GM23338 (cell line): ENCODE measurements around the gene ALDH8A1. TPM values are rescaled to one million over a fixed set of nuclear protein-coding genes. Genes with fewer than 3 reads are reported as not detected.

Experiments
- ATAC-seq: fragments of 200-7000 bp; cut with Tn5 transposase; 3 replicates; pipeline ENCODE4 v1.9.1; 2020
- DNase-seq: peaks from one replicate; pipeline ENCODE4 v3.0.0-alpha.2; 2015; ENCODE audit warnings: low spot score
- H2AFZ ChIP-seq: fragments of 200-600 bp; sonication (generic); 2 replicates; pipeline ENCODE4 v1.8.0; 2016; ENCODE audit warnings: antibody characterized with exemption, mild to moderate bottlenecking, moderate library complexity
- H3F3A ChIP-seq: fragments of 200-600 bp; sonication (generic); replicated peaks from 2 replicates; pipeline ENCODE4 v1.8.0; 2017; ENCODE audit warnings: antibody characterized with exemption, mixed run types, low read depth
- H3K27ac ChIP-seq: fragments of 200-600 bp; sonication (generic); 2 replicates; pipeline ENCODE4 v1.6.1; 2016; ENCODE audit warnings: low read depth
- H3K27me3 ChIP-seq: fragments of 200-600 bp; sonication (generic); 2 replicates; pipeline ENCODE4 v1.8.0; 2016; ENCODE audit warnings: mild to moderate bottlenecking, mixed run types, moderate library complexity; ENCODE audit not compliant: insufficient read depth
- H3K36me3 ChIP-seq: fragments of 200-600 bp; sonication (generic); 2 replicates; pipeline ENCODE4 v1.8.0; 2016; ENCODE audit warnings: mild to moderate bottlenecking; ENCODE audit not compliant: insufficient read depth
- H3K4me1 ChIP-seq: fragments of 200-600 bp; sonication (generic); 2 replicates; pipeline ENCODE4 v1.8.0; 2016; ENCODE audit warnings: mild to moderate bottlenecking, moderate library complexity; ENCODE audit not compliant: insufficient read depth
- H3K4me2 ChIP-seq: fragments of 200-600 bp; sonication (generic); 2 replicates; pipeline ENCODE4 v1.7.1; 2017; ENCODE audit warnings: mixed run types
- H3K4me3 ChIP-seq: fragments of 200-600 bp; sonication (generic); 2 replicates; pipeline ENCODE4 v1.6.1; 2016; ENCODE audit warnings: mixed run types
- H3K79me2 ChIP-seq: fragments of 200-600 bp; sonication (generic); replicated peaks from 2 replicates; pipeline ENCODE4 v1.8.0; 2017; ENCODE audit warnings: mild to moderate bottlenecking; ENCODE audit not compliant: insufficient read depth
- H3K9me2 ChIP-seq: fragments of 200-600 bp; sonication (generic); 2 replicates; pipeline ENCODE4 v1.8.0; 2017; ENCODE audit not compliant: insufficient read depth
- H4K20me1 ChIP-seq: fragments of 200-600 bp; sonication (generic); replicated peaks from 2 replicates; pipeline ENCODE4 v1.8.0; 2017; ENCODE audit warnings: mild to moderate bottlenecking; ENCODE audit not compliant: insufficient read depth
- H3K27ac Mint-ChIP-seq: 2 replicates; pipeline ENCODE4 v1.8.0; 2020; ENCODE audit warnings: inconsistent platforms, mild to moderate bottlenecking, moderate library complexity, mixed read lengths
- H3K27me3 Mint-ChIP-seq: 3 replicates; pipeline ENCODE4 v1.8.0; 2022; ENCODE audit warnings: low read depth, mild to moderate bottlenecking, moderate library complexity, mixed read lengths, inconsistent platforms; ENCODE audit not compliant: insufficient read depth, poor library complexity
- H3K36me3 Mint-ChIP-seq: 3 replicates; pipeline ENCODE4 v1.8.0; 2021; ENCODE audit warnings: low read depth, mild to moderate bottlenecking, inconsistent platforms, moderate library complexity, mixed read lengths
- H3K4me1 Mint-ChIP-seq: 3 replicates; pipeline ENCODE4 v1.8.0; 2020; ENCODE audit warnings: mild to moderate bottlenecking, inconsistent platforms, mixed read lengths
- H3K4me3 Mint-ChIP-seq: 3 replicates; pipeline ENCODE4 v1.8.0; 2021; ENCODE audit warnings: moderate library complexity, mild to moderate bottlenecking, inconsistent platforms, mixed read lengths
- H3K9me3 Mint-ChIP-seq: 3 replicates; pipeline ENCODE4 v1.8.0; 2020; ENCODE audit warnings: moderate library complexity, mild to moderate bottlenecking, inconsistent platforms, mixed read lengths
- CREB1 ChIP-seq: fragments of 250-450 bp; sonication (Bioruptor Pico); IDR thresholded peaks from 2 replicates; pipeline ENCODE4 v1.5.0; 2020; ENCODE audit warnings: low read depth, mild to moderate bottlenecking, moderate library complexity
- ETS1 ChIP-seq: IDR thresholded peaks from 2 replicates; pipeline ENCODE4 v1.6.1; 2016; ENCODE audit warnings: antibody characterized with exemption
- EZH2 ChIP-seq: fragments of 200-600 bp; sonication (generic); IDR thresholded peaks from one replicate; pipeline ENCODE4 v1.8.0; 2017; ENCODE audit warnings: antibody characterized with exemption, mild to moderate bottlenecking, low read depth; ENCODE audit not compliant: unreplicated experiment
- EZH2phosphoT487 ChIP-seq: fragments of 200-600 bp; sonication (generic); IDR thresholded peaks from one replicate; pipeline ENCODE4 v1.8.1; 2018; ENCODE audit warnings: antibody characterized with exemption; ENCODE audit not compliant: unreplicated experiment
- JUNB ChIP-seq: IDR thresholded peaks from one replicate; pipeline ENCODE4 v1.6.1; 2016; ENCODE audit warnings: antibody characterized with exemption; ENCODE audit not compliant: unreplicated experiment
- NANOG ChIP-seq: IDR thresholded peaks from 2 replicates; pipeline ENCODE4 v1.6.1; 2016; ENCODE audit warnings: antibody characterized with exemption, borderline replicate concordance
- POLR2AphosphoS5 ChIP-seq: IDR thresholded peaks from 2 replicates; pipeline ENCODE4 v1.6.1; 2016; ENCODE audit warnings: antibody characterized with exemption, low read depth
- REST ChIP-seq: IDR thresholded peaks from one replicate; pipeline ENCODE4 v1.6.1; 2018; ENCODE audit warnings: antibody characterized with exemption; ENCODE audit not compliant: unreplicated experiment
- STAT1 ChIP-seq: IDR thresholded peaks from one replicate; pipeline ENCODE4 v1.6.1; 2016; ENCODE audit warnings: antibody characterized with exemption; ENCODE audit not compliant: unreplicated experiment
- ZNF114 ChIP-seq: fragments of 250-450 bp; sonication (Bioruptor Pico); IDR thresholded peaks from 2 replicates; pipeline ENCODE4 v1.5.0; 2020; ENCODE audit warnings: mild to moderate bottlenecking, moderate library complexity
- ZNF331 ChIP-seq: fragments of 250-450 bp; sonication (Bioruptor Pico); IDR thresholded peaks from 2 replicates; pipeline ENCODE4 v1.5.0; 2020; ENCODE audit warnings: low read depth, mild to moderate bottlenecking, moderate library complexity
- ZNF462 ChIP-seq: fragments of 250-450 bp; sonication (Bioruptor Pico); IDR thresholded peaks from 2 replicates; pipeline ENCODE4 v1.5.0; 2020; ENCODE audit warnings: mild to moderate bottlenecking, moderate library complexity
- polyA plus RNA-seq: library from polyadenylated mRNA; unstranded; fragments of >200 nt; fragmentation: Nextera tagmentation; extraction: Ambion mirVana; gene quantifications from 2 replicates; pipeline ENCODE4 v1.2.1, GENCODE V29; 2016
- total RNA-seq: library from RNA; depleted of rRNA; stranded (reverse); fragments of >200 nt; shearing (Covaris generic); gene quantifications from 2 replicates; pipeline ENCODE4 v1.2.3, GENCODE V29; 2014
- TF ChIP-seq, protein P1 (sequence below), 2 experiments: fragments of 200-600 bp in 1 of 2; sonication (generic) in 1 of 2; conservative IDR thresholded peaks; 2 replicates each; pipeline versions ENCODE4 v1.5.1 to v1.6.1; 2016 to 2017; ENCODE audit warnings: antibody characterized with exemption in 2 of 2, low read depth in 2 of 2, mild to moderate bottlenecking in 2 of 2, moderate library complexity in 1 of 2

Gene ALDH8A1
- total and polyA plus RNA-seq, 2 experiments from 2014 or later = not detected

DNA sequence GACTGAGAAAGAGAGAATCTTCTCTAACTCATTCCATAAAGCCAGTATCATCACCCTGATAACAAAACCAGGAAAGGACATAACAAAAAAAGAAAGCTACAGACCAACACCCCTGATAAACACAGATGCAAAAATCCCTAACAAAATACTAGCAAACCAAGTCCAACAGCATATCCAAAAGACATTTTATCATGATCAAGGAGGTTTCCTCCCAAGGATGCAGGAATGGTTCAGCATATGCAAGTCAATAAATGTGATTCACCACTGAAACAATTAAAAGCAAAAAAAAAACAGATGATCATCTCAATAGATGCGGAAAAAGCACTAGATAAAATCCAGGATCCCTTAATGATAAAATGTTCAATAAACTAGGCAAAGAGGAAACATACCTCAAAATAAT lies 24.5 kb upstream of the ALDH8A1 start:
- no peak for DNase-seq
- H3K36me3 Mint-ChIP-seq = peaks cover 18% of the 10 kb centered on the region; the same call in 2 of the 3 replicates
- no peaks in the 10 kb centered on the region for H3K27me3 Mint-ChIP-seq
- H3K9me3 Mint-ChIP-seq = no peaks in the 10 kb centered on the region
- TF ChIP-seq POLR2AphosphoS5 = no peak
- no peak for TF ChIP-seq ETS1
- no peak for TF ChIP-seq NANOG
- TF ChIP-seq ZNF114 = no peak
- TF ChIP-seq EZH2 = no peak
- no peak for TF ChIP-seq ZNF331 (CRISPR knock-in tag)
- TF ChIP-seq EZH2phosphoT487 = no peak
- no peak for TF ChIP-seq ZNF462 (CRISPR knock-in tag)
- no peak for TF ChIP-seq REST
- no peak for TF ChIP-seq JUNB
- TF ChIP-seq CREB1 (CRISPR knock-in tag) = no peak
- TF ChIP-seq, protein P1, sequence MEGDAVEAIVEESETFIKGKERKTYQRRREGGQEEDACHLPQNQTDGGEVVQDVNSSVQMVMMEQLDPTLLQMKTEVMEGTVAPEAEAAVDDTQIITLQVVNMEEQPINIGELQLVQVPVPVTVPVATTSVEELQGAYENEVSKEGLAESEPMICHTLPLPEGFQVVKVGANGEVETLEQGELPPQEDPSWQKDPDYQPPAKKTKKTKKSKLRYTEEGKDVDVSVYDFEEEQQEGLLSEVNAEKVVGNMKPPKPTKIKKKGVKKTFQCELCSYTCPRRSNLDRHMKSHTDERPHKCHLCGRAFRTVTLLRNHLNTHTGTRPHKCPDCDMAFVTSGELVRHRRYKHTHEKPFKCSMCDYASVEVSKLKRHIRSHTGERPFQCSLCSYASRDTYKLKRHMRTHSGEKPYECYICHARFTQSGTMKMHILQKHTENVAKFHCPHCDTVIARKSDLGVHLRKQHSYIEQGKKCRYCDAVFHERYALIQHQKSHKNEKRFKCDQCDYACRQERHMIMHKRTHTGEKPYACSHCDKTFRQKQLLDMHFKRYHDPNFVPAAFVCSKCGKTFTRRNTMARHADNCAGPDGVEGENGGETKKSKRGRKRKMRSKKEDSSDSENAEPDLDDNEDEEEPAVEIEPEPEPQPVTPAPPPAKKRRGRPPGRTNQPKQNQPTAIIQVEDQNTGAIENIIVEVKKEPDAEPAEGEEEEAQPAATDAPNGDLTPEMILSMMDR (conservative IDR thresholded peaks at IDR 0.05; ENCODE audit: low read depth in 2 of 2) = no peak
- TF ChIP-seq STAT1 = no peak
- no peaks in the 10 kb centered on the region; the same call in 1 of the 2 replicates for H3K9me2 ChIP-seq
- no peak overlapping the region for H2AFZ ChIP-seq
- H4K20me1 ChIP-seq = 0 out of 2 replicates have a peak, but pooled peaks cover 7% of the 10 kb centered on the region
- ATAC-seq = no peak
- peak overlapping the region; percentile 57 for H3K27ac Mint-ChIP-seq
- H3K4me1 ChIP-seq = peaks cover 15% of the 10 kb centered on the region
- H3K4me3 ChIP-seq = no peak overlapping the region
- no peak overlapping the region for H3K27ac ChIP-seq
- no peaks in the 10 kb centered on the region for H3F3A ChIP-seq
- no peak overlapping the region for H3K4me2 ChIP-seq
- H3K79me2 ChIP-seq = no peaks in the 10 kb centered on the region
- H3K36me3 ChIP-seq = no peaks in the 10 kb centered on the region; the same call in 1 of the 2 replicates
- no peak overlapping the region for H3K4me3 Mint-ChIP-seq
- no peaks in the 10 kb centered on the region for H3K27me3 ChIP-seq
- H3K4me1 Mint-ChIP-seq = peaks cover 18% of the 10 kb centered on the region
